SJCRH30 (cell line): ENCODE data around the gene SART1. TPM values are rescaled to one million over a fixed set of nuclear protein-coding genes. Genes with fewer than 3 reads are reported as not detected.

Experiments used
- DNase-seq, 2 experiments: peaks; one replicate each; pipeline ENCODE4 v3.0.0-alpha.2; 2015 to 2020
- H3K27ac ChIP-seq: fragments of 250-450 bp; sonication (Bioruptor Pico); 2 replicates; pipeline ENCODE4 v1.5.1; 2020; ENCODE audit warnings: mild to moderate bottlenecking, moderate library complexity
- H3K27me3 ChIP-seq: fragments of 250-450 bp; sonication (Bioruptor Pico); 2 replicates; pipeline ENCODE4 v1.5.1; 2020; ENCODE audit warnings: mild to moderate bottlenecking, moderate library complexity
- H3K36me3 ChIP-seq: fragments of 250-450 bp; sonication (Bioruptor Pico); 2 replicates; pipeline ENCODE4 v1.5.1; 2020; ENCODE audit warnings: mild to moderate bottlenecking, moderate library complexity
- H3K4me1 ChIP-seq: fragments of 250-450 bp; sonication (Bioruptor Pico); 2 replicates; pipeline ENCODE4 v1.5.1; 2020; ENCODE audit warnings: mild to moderate bottlenecking, moderate library complexity
- H3K4me3 ChIP-seq: fragments of 250-450 bp; sonication (Bioruptor Pico); 2 replicates; pipeline ENCODE4 v1.5.1; 2020; ENCODE audit warnings: mild to moderate bottlenecking, moderate library complexity
- H3K9me3 ChIP-seq: fragments of 250-450 bp; sonication (Bioruptor Pico); replicated peaks from 2 replicates; pipeline ENCODE4 v1.5.1; 2020; ENCODE audit warnings: mild to moderate bottlenecking, moderate library complexity
- total RNA-seq: library from RNA; depleted of rRNA; stranded (reverse); fragments of >200 nt; shearing (Covaris generic); gene quantifications from 2 replicates; pipeline ENCODE4 v1.2.3, GENCODE V29; 2014

The SART1 gene
- total RNA-seq, 1 experiment from 2014 or later: 63.5 TPM

- Histone ChIP-seq H3K36me3 (no peaks in the 10 kb centered on the region), H3K9me3 (no peaks in the 10 kb centered on the region), H3K27ac (no peak overlapping the region), H3K4me1 (peaks cover 4% of the 10 kb centered on the region; the same call in 1 of the 2 replicates), H3K27me3 (no peaks in the 10 kb centered on the region), H3K4me3 (no peak overlapping the region)
- DNase-seq: no peak
These were observed 39.0 kb upstream of the SART1 start for GRCh38 chr11:65922565-65922964.

GRCh38 chr11:65925397-65925796 is 36.1 kb upstream of the SART1 start:
- Histone ChIP-seq H3K36me3 (no peaks in the 10 kb centered on the region), H3K27ac (no peak overlapping the region), H3K4me1 (no peaks in the 10 kb centered on the region), H3K4me3 (no peak overlapping the region), H3K9me3 (no peaks in the 10 kb centered on the region), H3K27me3 (no peaks in the 10 kb centered on the region)
- DNase-seq: no peak

- Histone ChIP-seq H3K27me3 (no peaks in the 10 kb centered on the region), H3K4me1 (no peaks in the 10 kb centered on the region), H3K4me3 (no peak overlapping the region), H3K36me3 (no peaks in the 10 kb centered on the region), H3K27ac (no peak overlapping the region), H3K9me3 (no peaks in the 10 kb centered on the region)
- no peak for DNase-seq
These were observed 33.6 kb upstream of the SART1 start for GRCh38 chr11:65927904-65928397.

- DNase-seq: no peak
- H3K4me3 ChIP-seq: no peak overlapping the region
- H3K9me3 ChIP-seq: no peaks in the 10 kb centered on the region
- no peaks in the 10 kb centered on the region for H3K27me3 ChIP-seq
- no peaks in the 10 kb centered on the region for H3K4me1 ChIP-seq
- H3K27ac ChIP-seq: no peak overlapping the region
- H3K36me3 ChIP-seq: no peaks in the 10 kb centered on the region
These were observed 32.9 kb upstream of the SART1 start for GRCh38 chr11:65928667-65929066.

- 0 out of 2 replicates have a peak, but pooled peaks cover 4% of the 10 kb centered on the region for H3K27me3 ChIP-seq
- DNase-seq: no peak
- H3K4me3 ChIP-seq: no peak overlapping the region
- no peak overlapping the region for H3K27ac ChIP-seq
- peaks cover 11% of the 10 kb centered on the region; the same call in 1 of the 2 replicates for H3K4me1 ChIP-seq
- no peaks in the 10 kb centered on the region for H3K36me3 ChIP-seq
- no peaks in the 10 kb centered on the region for H3K9me3 ChIP-seq
These were observed 29.6 kb upstream of the SART1 start for GRCh38 chr11:65931773-65932557.

- H3K4me3 ChIP-seq: no peak overlapping the region
- no peaks in the 10 kb centered on the region for H3K36me3 ChIP-seq
- H3K9me3 ChIP-seq: no peaks in the 10 kb centered on the region
- 0 out of 2 replicates have a peak, but pooled peaks cover 4% of the 10 kb centered on the region for H3K27me3 ChIP-seq
- H3K4me1 ChIP-seq: peaks cover 11% of the 10 kb centered on the region; the same call in 1 of the 2 replicates
- peak in 1 of 2 experiments; percentile 51 for DNase-seq
- H3K27ac ChIP-seq: no peak overlapping the region
These were observed 29.0 kb upstream of the SART1 start for GRCh38 chr11:65932558-65932919.

- H3K27ac ChIP-seq: no peak overlapping the region
- 0 out of 2 replicates have a peak, but pooled peaks cover 4% of the 10 kb centered on the region for H3K27me3 ChIP-seq
- H3K36me3 ChIP-seq: no peaks in the 10 kb centered on the region
- no peak overlapping the region for H3K4me3 ChIP-seq
- H3K4me1 ChIP-seq: peaks cover 23% of the 10 kb centered on the region
- no peaks in the 10 kb centered on the region for H3K9me3 ChIP-seq
- DNase-seq: peak in 1 of 2 experiments; percentile 69
These were observed 27.5 kb upstream of the SART1 start for GRCh38 chr11:65934014-65934413.

GRCh38 chr11:65937766-65938165 is 23.8 kb upstream of the SART1 start:
- H3K4me3 ChIP-seq: no peak overlapping the region
- no peaks in the 10 kb centered on the region for H3K9me3 ChIP-seq
- H3K36me3 ChIP-seq: no peaks in the 10 kb centered on the region
- no peak overlapping the region for H3K27ac ChIP-seq
- H3K4me1 ChIP-seq: peaks cover 25% of the 10 kb centered on the region
- DNase-seq: no peak
- H3K27me3 ChIP-seq: peaks cover 9% of the 10 kb centered on the region; the same call in 1 of the 2 replicates

GRCh38 chr11:65941720-65942310 is 19.7 kb upstream of the SART1 start:
- Histone ChIP-seq H3K27me3 (peaks cover 25% of the 10 kb centered on the region), H3K9me3 (no peaks in the 10 kb centered on the region), H3K4me3 (no peak overlapping the region), H3K4me1 (peaks cover 14% of the 10 kb centered on the region), H3K27ac (no peak overlapping the region), H3K36me3 (no peaks in the 10 kb centered on the region)
- no peak for DNase-seq

GRCh38 chr11:65942531-65942930 is 19.0 kb upstream of the SART1 start:
- no peak overlapping the region for H3K4me3 ChIP-seq
- no peak for DNase-seq
- H3K27me3 ChIP-seq: peaks cover 32% of the 10 kb centered on the region
- no peak overlapping the region for H3K27ac ChIP-seq
- H3K36me3 ChIP-seq: no peaks in the 10 kb centered on the region
- peaks cover 14% of the 10 kb centered on the region for H3K4me1 ChIP-seq
- H3K9me3 ChIP-seq: no peaks in the 10 kb centered on the region

- no peak overlapping the region for H3K27ac ChIP-seq
- no peak overlapping the region for H3K4me3 ChIP-seq
- no peak for DNase-seq
- H3K4me1 ChIP-seq: peaks cover under 1% of the 10 kb centered on the region; the same call in 1 of the 2 replicates
- H3K36me3 ChIP-seq: no peaks in the 10 kb centered on the region
- peaks cover 39% of the 10 kb centered on the region for H3K27me3 ChIP-seq
- H3K9me3 ChIP-seq: no peaks in the 10 kb centered on the region
These were observed 17.3 kb upstream of the SART1 start for GRCh38 chr11:65944191-65944590.

GRCh38 chr11:65944767-65945166 is 16.8 kb upstream of the SART1 start:
- Histone ChIP-seq H3K27ac (no peak overlapping the region), H3K27me3 (peaks cover 39% of the 10 kb centered on the region), H3K9me3 (no peaks in the 10 kb centered on the region), H3K4me3 (no peak overlapping the region), H3K36me3 (no peaks in the 10 kb centered on the region), H3K4me1 (no peaks in the 10 kb centered on the region; the same call in 1 of the 2 replicates)
- no peak for DNase-seq

- DNase-seq: no peak
- no peaks in the 10 kb centered on the region for H3K36me3 ChIP-seq
- H3K27me3 ChIP-seq: peaks cover 39% of the 10 kb centered on the region
- H3K4me3 ChIP-seq: no peak within 1 kb of the TSS
- no peaks in the 10 kb centered on the region for H3K9me3 ChIP-seq
- H3K4me1 ChIP-seq: no peaks in the 10 kb centered on the region; the same call in 1 of the 2 replicates
- H3K27ac ChIP-seq: no peak within 1 kb of the TSS
These were observed 16.1 kb upstream of the SART1 start, which contains the start of gene TSGA10IP for GRCh38 chr11:65945430-65945911. Gene TSGA10IP (plus strand): TSS chr11:65945480. CDS start chr11:65945676, 196 bp downstream.

GRCh38 chr11:65945941-65946558 is 15.5 kb upstream of the SART1 start:
- Histone ChIP-seq H3K36me3 (no peaks in the 10 kb centered on the region), H3K27ac (no peak overlapping the region), H3K27me3 (peaks cover 39% of the 10 kb centered on the region), H3K4me1 (no peaks in the 10 kb centered on the region; the same call in 1 of the 2 replicates), H3K4me3 (no peak overlapping the region), H3K9me3 (no peaks in the 10 kb centered on the region)
- DNase-seq: no peak

GRCh38 chr11:65946655-65947054 is 14.9 kb upstream of the SART1 start:
- Histone ChIP-seq H3K27me3 (peaks cover 39% of the 10 kb centered on the region), H3K27ac (no peak overlapping the region), H3K36me3 (no peaks in the 10 kb centered on the region), H3K4me3 (no peak overlapping the region), H3K9me3 (no peaks in the 10 kb centered on the region), H3K4me1 (no peaks in the 10 kb centered on the region)
- DNase-seq: no peak
